DND-41 (cell line): ENCODE measurements around the gene PDS5B.

Experiments
- CTCF ChIP-seq: IDR thresholded peaks from 2 replicates; pipeline ENCODE4 v1.5.1; 2012; ENCODE audit warnings: borderline replicate concordance, low read length, moderate library complexity, mild to moderate bottlenecking; ENCODE audit not compliant: poor library complexity, severe bottlenecking; ENCODE audit errors: extremely low read depth
- EZH2 ChIP-seq: IDR thresholded peaks from 3 replicates; pipeline ENCODE4 v1.6.1; 2012; ENCODE audit warnings: borderline replicate concordance, low read depth, mild to moderate bottlenecking, moderate library complexity, low read length, inconsistent platforms; ENCODE audit not compliant: severe bottlenecking

- no peak for TF ChIP-seq CTCF
- no peak for TF ChIP-seq EZH2
Observed at GRCh38 chr13:32748305-32748704, 162.1 kb downstream of the PDS5B start.
